ENCODE results near the gene KIF16B. TPM values are rescaled to one million over a fixed set of nuclear protein-coding genes. Genes with fewer than 3 reads are reported as not detected.

Gene KIF16B
- total and polyA plus RNA-seq, 2 donors (not counting 3 experiments of a cell fraction or from before 2014, with no cell fraction given): 2.9 to 8.8 TPM

DNA sequence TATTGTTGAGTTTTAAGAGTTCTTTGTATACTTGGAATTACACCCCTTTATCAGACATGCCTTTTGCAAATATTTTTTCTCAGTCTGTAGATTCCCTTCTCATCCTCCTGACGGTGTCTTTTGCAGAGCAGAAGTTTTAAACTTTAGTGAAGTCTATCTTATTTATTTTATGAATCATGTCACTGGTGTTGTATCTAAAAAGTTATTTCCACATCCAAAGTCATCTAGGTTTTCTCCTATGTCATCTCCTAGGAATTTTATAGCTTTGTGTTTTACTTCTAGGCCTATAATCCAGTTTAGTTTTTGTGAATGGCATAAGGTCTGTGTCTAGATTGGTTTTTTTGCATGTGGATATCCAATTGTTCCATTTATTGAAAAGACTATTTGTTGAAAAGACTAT, 271.3 kb downstream of the KIF16B start:
- POLR2A ChIA-PET: no interaction called here
- no peak overlapping the region for H3K4me3 ChIP-seq (replicated peaks in 1 of 3; ENCODE audit: insufficient read depth in 1 of 3, low read depth in 1 of 3, low read length in 3 of 3)
- H2AFZ ChIP-seq (ENCODE audit: low read depth, low read length): no peak overlapping the region
- H3K36me3 ChIP-seq (ENCODE audit: control insufficient read depth in 2 of 2, extremely low read depth in 1 of 2, insufficient read depth in 2 of 2, low read length in 2 of 2): no peaks in the 10 kb centered on the region
- CTCF ChIA-PET: no interaction called here
- intact Hi-C loops (cut with micrococcal nuclease) (no loop called here), dilution Hi-C loops (cut with MboI; ENCODE audit: extremely low pct_ligation_motif_present, low sequenced_read_pairs) (no loop called here)
- no peak overlapping the region for H3K9ac ChIP-seq (replicated peaks; ENCODE audit: extremely low read depth, insufficient read depth, low read length)
- no peaks in the 10 kb centered on the region for H3K9me3 ChIP-seq (replicated peaks; ENCODE audit: control insufficient read depth, insufficient read depth, low read length)
- no TSS peak for BruUV-seq (replicated peaks)
- no peaks in the 10 kb centered on the region for H3K27me3 ChIP-seq (ENCODE audit: control insufficient read depth in 2 of 2, insufficient read depth in 2 of 2, low read length in 2 of 2)
- H3K9me1 ChIP-seq (replicated peaks; ENCODE audit: control insufficient read depth, extremely low read depth, insufficient read depth, low read length): no peaks in the 10 kb centered on the region
- FAIRE-seq: no peak
- no peak overlapping the region for H3K4me2 ChIP-seq (ENCODE audit: insufficient read depth, low read length)
- no peaks in the 10 kb centered on the region for H4K20me1 ChIP-seq (replicated peaks; ENCODE audit: control insufficient read depth, extremely low read depth, insufficient read depth, low read length)
- H3K27ac ChIP-seq (ENCODE audit: insufficient read depth, low read depth, low read length): no peak overlapping the region
- no peaks in the 10 kb centered on the region for H3K4me1 ChIP-seq (ENCODE audit: control insufficient read depth, extremely low read depth, insufficient read depth, low read length)
- H3K79me2 ChIP-seq (ENCODE audit: control insufficient read depth, insufficient read depth, low read length): no peaks in the 10 kb centered on the region
- TF ChIP-seq, protein P1, sequence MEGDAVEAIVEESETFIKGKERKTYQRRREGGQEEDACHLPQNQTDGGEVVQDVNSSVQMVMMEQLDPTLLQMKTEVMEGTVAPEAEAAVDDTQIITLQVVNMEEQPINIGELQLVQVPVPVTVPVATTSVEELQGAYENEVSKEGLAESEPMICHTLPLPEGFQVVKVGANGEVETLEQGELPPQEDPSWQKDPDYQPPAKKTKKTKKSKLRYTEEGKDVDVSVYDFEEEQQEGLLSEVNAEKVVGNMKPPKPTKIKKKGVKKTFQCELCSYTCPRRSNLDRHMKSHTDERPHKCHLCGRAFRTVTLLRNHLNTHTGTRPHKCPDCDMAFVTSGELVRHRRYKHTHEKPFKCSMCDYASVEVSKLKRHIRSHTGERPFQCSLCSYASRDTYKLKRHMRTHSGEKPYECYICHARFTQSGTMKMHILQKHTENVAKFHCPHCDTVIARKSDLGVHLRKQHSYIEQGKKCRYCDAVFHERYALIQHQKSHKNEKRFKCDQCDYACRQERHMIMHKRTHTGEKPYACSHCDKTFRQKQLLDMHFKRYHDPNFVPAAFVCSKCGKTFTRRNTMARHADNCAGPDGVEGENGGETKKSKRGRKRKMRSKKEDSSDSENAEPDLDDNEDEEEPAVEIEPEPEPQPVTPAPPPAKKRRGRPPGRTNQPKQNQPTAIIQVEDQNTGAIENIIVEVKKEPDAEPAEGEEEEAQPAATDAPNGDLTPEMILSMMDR (IDR thresholded peaks at IDR 0.05; ENCODE audit: extremely low read depth in 1 of 2, insufficient read depth in 1 of 2, low read depth in 1 of 2, low read length in 2 of 2): no peak
- TF ChIP-seq MYC (IDR thresholded peaks at IDR 0.05; ENCODE audit: low read depth, low read length) (no peak), POLR2AphosphoS5 (IDR thresholded peaks at IDR 0.05; ENCODE audit: insufficient read depth, low read depth, low read length) (no peak), GATA2 (IDR thresholded peaks at IDR 0.05; ENCODE audit: insufficient read depth, insufficient read length, low read depth, low read length) (no peak), FOS (IDR thresholded peaks at IDR 0.05; ENCODE audit: borderline replicate concordance, insufficient read depth, low read length) (no peak), EZH2 (IDR thresholded peaks at IDR 0.05; ENCODE audit: borderline replicate concordance, low read depth, low read length, severe bottlenecking) (no peak)
- no peak for DNase-seq (ENCODE audit: low read depth, low spot score)

DNA sequence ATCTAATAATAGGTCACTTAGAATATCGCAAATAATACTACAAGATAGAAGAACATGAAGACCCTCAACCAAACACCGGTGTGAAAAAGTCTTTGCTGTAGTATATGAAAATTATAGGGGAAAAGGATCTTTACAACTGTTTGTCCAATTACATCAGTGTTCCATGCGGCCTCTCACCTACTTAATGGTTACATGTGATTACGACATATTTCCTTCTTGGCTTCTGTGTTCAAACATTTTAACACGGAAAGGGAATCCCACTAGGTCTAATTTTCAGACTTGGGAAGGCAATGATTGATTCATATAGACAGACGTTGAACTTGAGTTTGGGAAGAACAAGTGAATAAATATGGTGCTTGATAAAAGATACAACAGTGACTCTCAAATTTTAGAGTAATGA, 273.4 kb downstream of the KIF16B start:
- dilution Hi-C loops (cut with MboI; ENCODE audit: extremely low pct_ligation_motif_present, low sequenced_read_pairs) (no loop called here), intact Hi-C loops (cut with micrococcal nuclease) (no loop called here)
- no peak overlapping the region for H3K4me2 ChIP-seq (ENCODE audit: insufficient read depth, low read length)
- no peaks in the 10 kb centered on the region for H4K20me1 ChIP-seq (replicated peaks; ENCODE audit: control insufficient read depth, extremely low read depth, insufficient read depth, low read length)
- H2AFZ ChIP-seq (ENCODE audit: low read depth, low read length): no peak overlapping the region
- DNase-seq (ENCODE audit: low read depth, low spot score) (no peak), FAIRE-seq (no peak)
- no peaks in the 10 kb centered on the region for H3K36me3 ChIP-seq (ENCODE audit: control insufficient read depth in 2 of 2, extremely low read depth in 1 of 2, insufficient read depth in 2 of 2, low read length in 2 of 2)
- no peak overlapping the region for H3K27ac ChIP-seq (ENCODE audit: insufficient read depth, low read depth, low read length)
- CTCF ChIA-PET: no interaction called here
- POLR2A ChIA-PET: no interaction called here
- H3K79me2 ChIP-seq (ENCODE audit: control insufficient read depth, insufficient read depth, low read length): no peaks in the 10 kb centered on the region
- no TSS peak for BruUV-seq (replicated peaks)
- no peaks in the 10 kb centered on the region for H3K9me1 ChIP-seq (replicated peaks; ENCODE audit: control insufficient read depth, extremely low read depth, insufficient read depth, low read length)
- no peak for TF ChIP-seq MYC (IDR thresholded peaks at IDR 0.05; ENCODE audit: low read depth, low read length)
- TF ChIP-seq, protein P2, sequence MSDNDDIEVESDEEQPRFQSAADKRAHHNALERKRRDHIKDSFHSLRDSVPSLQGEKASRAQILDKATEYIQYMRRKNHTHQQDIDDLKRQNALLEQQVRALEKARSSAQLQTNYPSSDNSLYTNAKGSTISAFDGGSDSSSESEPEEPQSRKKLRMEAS (IDR thresholded peaks at IDR 0.05; ENCODE audit: insufficient read depth, insufficient read length): no peak
- TF ChIP-seq POLR2AphosphoS5 (IDR thresholded peaks at IDR 0.05; ENCODE audit: insufficient read depth, low read depth, low read length): no peak
- no peak for TF ChIP-seq GATA2 (IDR thresholded peaks at IDR 0.05; ENCODE audit: insufficient read depth, insufficient read length, low read depth, low read length)
- TF ChIP-seq POLR2A (IDR thresholded peaks at IDR 0.05; ENCODE audit: low read depth, low read length): no peak
- TF ChIP-seq FOS (IDR thresholded peaks at IDR 0.05; ENCODE audit: borderline replicate concordance, insufficient read depth, low read length): no peak
- TF ChIP-seq, protein P1 (IDR thresholded peaks at IDR 0.05; ENCODE audit: extremely low read depth in 1 of 2, insufficient read depth in 1 of 2, low read depth in 1 of 2, low read length in 2 of 2): no peak
- H3K4me3 ChIP-seq (replicated peaks in 1 of 3; ENCODE audit: insufficient read depth in 1 of 3, low read depth in 1 of 3, low read length in 3 of 3): no peak overlapping the region
- no peak overlapping the region for H3K9ac ChIP-seq (replicated peaks; ENCODE audit: extremely low read depth, insufficient read depth, low read length)
- H3K4me1 ChIP-seq (ENCODE audit: control insufficient read depth, extremely low read depth, insufficient read depth, low read length): no peaks in the 10 kb centered on the region
- no peaks in the 10 kb centered on the region for H3K9me3 ChIP-seq (replicated peaks; ENCODE audit: control insufficient read depth, insufficient read depth, low read length)
- no peaks in the 10 kb centered on the region for H3K27me3 ChIP-seq (ENCODE audit: control insufficient read depth in 2 of 2, insufficient read depth in 2 of 2, low read length in 2 of 2)
